K562 (cell line): ENCODE measurements around the gene PFDN2. TPM values are rescaled to one million over a fixed set of nuclear protein-coding genes. Genes with fewer than 3 reads are reported as not detected.

Experiments used
- ATAC-seq: fragments of 200-7000 bp; cut with Tn5 transposase; 3 replicates; pipeline ENCODE4 v1.9.1; 2020; ENCODE audit warnings: moderate library complexity
- BruUV-seq: library from RNA; stranded (reverse); fragments of 400-500 nt; replicated peaks from 2 replicates; lab custom pipeline; 2021; lab: Mats Ljungman, UMichigan
- CTCF ChIA-PET: fragments of 300-600 bp; formaldehyde crosslinking; extraction: SDS; loops from one replicate; lab custom pipeline; 2021; ENCODE audit warnings: low intra/inter-chr PET ratio; lab: Yijun Ruan, JAX
- POLR2A ChIA-PET: fragments of 300-600, 350-650 bp; sonication (Branson Sonifier 250); formaldehyde crosslinking; extraction: SDS; loops from one replicate; lab custom pipeline; 2021; ENCODE audit warnings: antibody characterized with exemption, inconsistent platforms; lab: Yijun Ruan, JAX
- DNase-seq, 4 experiments: peaks; one replicate each; pipeline versions ENCODE4 v3.0.0 to v3.0.0-alpha.2; 2011 to 2018; ENCODE audit warnings: low spot score in 3 of 4, mixed read lengths in 3 of 4; ENCODE audit errors: extremely low read depth in 1 of 4
- FAIRE-seq: peaks from 2 replicates; lab custom pipeline; 2011; peaks lifted over from hg19 to GRCh38; lab: Jason Lieb, UNC
- H2AFZ ChIP-seq: 2 replicates; pipeline ENCODE4 v1.6.0; 2011; ENCODE audit warnings: low read depth, low read length, control low read depth, inconsistent platforms
- H3K27ac ChIP-seq: fragments of 200-600 bp; 3 replicates; pipeline ENCODE4 v1.8.0; 2011; ENCODE audit warnings: low read depth, mild to moderate bottlenecking, control low read depth, inconsistent platforms, low read length, moderate library complexity, mixed read lengths; ENCODE audit errors: extremely low read depth
- H3K27me3 ChIP-seq, 2 experiments: fragments of 300-600 bp in 1 of 2; 2 replicates in 1 of 2; 3 replicates in 1 of 2; pipeline versions ENCODE4 v1.6.0 to v1.8.0; 2011; ENCODE audit warnings: inconsistent platforms in 2 of 2, low read length in 2 of 2, mild to moderate bottlenecking in 1 of 2, mixed read lengths in 1 of 2, moderate library complexity in 1 of 2; ENCODE audit not compliant: control insufficient read depth in 2 of 2, insufficient read depth in 2 of 2
- H3K36me3 ChIP-seq: fragments of 300-600 bp; 3 replicates; pipeline ENCODE4 v1.8.0; 2011; ENCODE audit warnings: mild to moderate bottlenecking, low read length, inconsistent platforms; ENCODE audit not compliant: control insufficient read depth, insufficient read depth
- H3K4me1 ChIP-seq, 2 experiments: fragments of 200-600 bp in 1 of 2; replicated peaks in 1 of 2; 2 replicates in 1 of 2; 3 replicates in 1 of 2; pipeline versions ENCODE4 v1.5.1 to v1.8.0; 2011; ENCODE audit warnings: inconsistent platforms in 2 of 2, low read length in 2 of 2, mild to moderate bottlenecking in 1 of 2, mixed read lengths in 1 of 2, moderate library complexity in 1 of 2; ENCODE audit not compliant: control insufficient read depth in 2 of 2, insufficient read depth in 2 of 2
- H3K4me2 ChIP-seq: 2 replicates; pipeline ENCODE4 v1.6.1; 2011; ENCODE audit warnings: low read length, control low read depth, inconsistent platforms, mixed read lengths; ENCODE audit not compliant: insufficient read depth
- H3K4me3 ChIP-seq: fragments of 200-600 bp; sonication (generic), shearing (Covaris generic); 2 replicates; pipeline ENCODE4 v1.5.1; 2016; ENCODE audit warnings: control low read depth, inconsistent platforms
- H3K79me2 ChIP-seq: fragments of 200-600 bp; 3 replicates; pipeline ENCODE4 v1.8.0; 2011; ENCODE audit warnings: low read length, inconsistent platforms; ENCODE audit not compliant: control insufficient read depth, insufficient read depth
- H3K9ac ChIP-seq, 2 experiments: 2 replicates each; pipeline versions ENCODE4 v1.6.0 to v1.6.1; 2011; ENCODE audit warnings: low read depth in 2 of 2, low read length in 2 of 2, control low read depth in 1 of 2, inconsistent platforms in 1 of 2, mild to moderate bottlenecking in 1 of 2, mixed read lengths in 1 of 2; ENCODE audit not compliant: insufficient read depth in 1 of 2
- H3K9me1 ChIP-seq: one replicate; pipeline ENCODE4 v1.6.0; 2011; ENCODE audit warnings: inconsistent platforms, mild to moderate bottlenecking, low read length, moderate library complexity; ENCODE audit not compliant: control insufficient read depth, insufficient read depth
- H3K9me3 ChIP-seq: replicated peaks from 2 replicates; pipeline ENCODE4 v1.5.1; 2011; ENCODE audit warnings: low read depth, low read length, inconsistent platforms; ENCODE audit not compliant: control insufficient read depth, insufficient read depth
- H4K20me1 ChIP-seq: replicated peaks from 2 replicates; pipeline ENCODE4 v1.6.1; 2011; ENCODE audit warnings: low read length, inconsistent platforms, mixed read lengths; ENCODE audit not compliant: control insufficient read depth, insufficient read depth
- GABPA ChIP-seq: fragments of 200-800 bp; sonication (Bioruptor generic); conservative IDR thresholded peaks from 2 replicates; pipeline ENCODE4 v1.6.1; 2016; ENCODE audit warnings: low read depth, missing genetic modification characterization, missing compliant biosample characterization
- ILK ChIP-seq: fragments of 450-650 bp; IDR thresholded peaks from 2 replicates; pipeline ENCODE4 v1.6.1; 2016; ENCODE audit warnings: missing genetic modification characterization, low read depth, mild to moderate bottlenecking, missing compliant biosample characterization, moderate library complexity, borderline replicate concordance
- MCM2 ChIP-seq: fragments of 450-650 bp; IDR thresholded peaks from 2 replicates; pipeline ENCODE4 v1.6.1; 2017; ENCODE audit warnings: low read depth, mild to moderate bottlenecking
- NR2C1 ChIP-seq, 2 experiments: fragments of 450-650 bp; IDR thresholded peaks; 2 replicates each; pipeline ENCODE4 v1.6.1; 2017; ENCODE audit warnings: mild to moderate bottlenecking in 2 of 2, antibody characterized with exemption in 1 of 2, inconsistent platforms in 1 of 2, missing compliant biosample characterization in 1 of 2, missing genetic modification characterization in 1 of 2
- POLR2H ChIP-seq: IDR thresholded peaks from 2 replicates; pipeline ENCODE4 v1.6.1; 2016; ENCODE audit warnings: missing genetic modification characterization, low read depth, mild to moderate bottlenecking, control low read depth, missing compliant biosample characterization, moderate library complexity
- RFX7 ChIP-seq: fragments of 250-450 bp; sonication (Bioruptor Pico); IDR thresholded peaks from 2 replicates; pipeline ENCODE4 v1.5.1; 2021; ENCODE audit warnings: mild to moderate bottlenecking
- TCFL5 ChIP-seq: fragments of 250-450 bp; sonication (Bioruptor Pico); conservative IDR thresholded peaks from 2 replicates; pipeline ENCODE4 v1.6.1; 2021; ENCODE audit warnings: mild to moderate bottlenecking, moderate library complexity, matching md5 sums
- ZBTB9 ChIP-seq: fragments of 450-650 bp; formaldehyde crosslinking; IDR thresholded peaks from 2 replicates; pipeline ENCODE4 v1.4.0; 2020; ENCODE audit warnings: mild to moderate bottlenecking, moderate library complexity
- ZNF212 ChIP-seq: fragments of 450-650 bp; formaldehyde crosslinking; IDR thresholded peaks from 2 replicates; pipeline ENCODE4 v1.4.0; 2020; ENCODE audit warnings: mild to moderate bottlenecking
- ZNF583 ChIP-seq: fragments of 250-450 bp; sonication (Bioruptor Pico); IDR thresholded peaks from 2 replicates; pipeline ENCODE4 v1.4.0; 2020
- ZNF75A ChIP-seq: fragments of 450-650 bp; formaldehyde crosslinking; IDR thresholded peaks from 2 replicates; pipeline ENCODE4 v1.4.0; 2020; ENCODE audit warnings: mild to moderate bottlenecking
- WGBS: fragments of 100-300 bp; shearing (Covaris generic); methylation state at CpG from one replicate; pipeline ENCODE4 v1.1.6; 2016; ENCODE audit warnings: low coverage, mixed read lengths; ENCODE audit not compliant: insufficient coverage; ENCODE audit errors: missing lambda C conversion rate; 5-methylcytosine and 5-hydroxymethylcytosine counted together
- in situ Hi-C: fragments of 300-500 bp; cut with MboI; formaldehyde crosslinking; loops from 4 replicates; pipeline ENCODE4 v1.15.0; 2018; ENCODE audit warnings: inconsistent platforms, mixed read lengths
- intact Hi-C: fragments of 100-400 bp; cut with micrococcal nuclease; formaldehyde crosslinking; loops from 2 replicates; pipeline ENCODE4 v1.14.2; 2022
- polyA plus RNA-seq, 8 experiments: library from polyadenylated mRNA; depleted of rRNA in 4 of 8; stranded (reverse) in 5 of 8; unstranded in 3 of 8; fragments of >200 nt; fragmentation: Nextera tagmentation in 2 of 8; fragmentation: Illumina TruSeq in 1 of 8; extraction: Ambion mirVana in 2 of 8; extraction: Trizol in 1 of 8; gene quantifications; 2 replicates each; pipeline versions ENCODE4 v1.2.1 to v1.2.3, GENCODE V29; 2011 to 2014; ENCODE audit warnings: inconsistent platforms in 1 of 8, missing spikeins in 1 of 8
- total RNA-seq, 7 experiments: library from RNA; depleted of rRNA in 6 of 7; stranded (reverse); fragments of >200 nt in 6 of 7; fragmentation: Illumina TruSeq in 2 of 7; extraction: Trizol in 2 of 7; gene quantifications; 2 replicates each; pipeline versions ENCODE4 v1.2.1 to v1.2.3, GENCODE V29; 2011 to 2021; ENCODE audit warnings: low replicate concordance in 1 of 7
- TF ChIP-seq, protein P1 (sequence below), 2 experiments: IDR thresholded peaks in 1 of 2; conservative IDR thresholded peaks in 1 of 2; 2 replicates each; pipeline ENCODE4 v1.6.1; 2016; ENCODE audit warnings: low read depth in 2 of 2, mild to moderate bottlenecking in 1 of 2, missing compliant biosample characterization in 1 of 2, missing genetic modification characterization in 1 of 2, moderate library complexity in 1 of 2

PFDN2 gene
- total and polyA plus RNA-seq, 9 of the 15 experiments (the other 6 are each of a cell fraction or from before 2014, with no cell fraction given): 50.2 to 361 (median 144) TPM

DNA sequence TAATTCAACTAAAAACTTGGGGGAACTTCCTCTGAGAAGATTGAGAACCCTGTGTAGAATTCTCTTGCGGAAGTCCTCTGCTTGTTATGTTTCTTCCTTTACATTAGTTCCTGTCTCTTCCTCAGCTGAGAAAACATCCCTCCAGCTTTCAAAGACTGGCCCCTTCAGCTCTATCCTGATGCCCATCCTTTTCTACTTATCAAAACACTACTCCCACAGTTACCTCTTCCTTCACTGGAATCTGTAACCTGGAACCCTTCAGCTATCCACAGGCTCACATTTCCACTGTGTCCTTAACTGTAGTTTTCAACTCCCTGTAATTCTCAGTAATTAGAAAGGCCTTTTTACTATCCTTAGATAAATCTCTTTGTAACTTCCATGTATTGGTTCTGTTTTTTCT, 20.6 kb upstream of the PFDN2 start (continued):
- TF ChIP-seq GABPA (tag): no peak
- TF ChIP-seq ZBTB9 (CRISPR knock-in tag): no peak
- no peak for TF ChIP-seq RFX7 (CRISPR knock-in tag)

- Histone ChIP-seq H3K27ac (no peak overlapping the region), H2AFZ (no peak overlapping the region), H3K4me1 (peaks cover 0 to 8% of the 10 kb centered on the region in 2 experiments; a peak in 3 of 5 replicates), H3K79me2 (peaks cover 23% of the 10 kb centered on the region), H3K4me3 (no peak overlapping the region), H3K27me3 (no peaks in the 10 kb centered on the region), H3K4me2 (no peak overlapping the region), H3K9me3 (no peaks in the 10 kb centered on the region), H3K9me1 (no peaks in the 10 kb centered on the region), H4K20me1 (no peaks in the 10 kb centered on the region), H3K36me3 (peaks cover 2% of the 10 kb centered on the region; the same call in 1 of the 3 replicates), H3K9ac (no peak overlapping the region)
- DNase-seq (no peak), FAIRE-seq (no peak), ATAC-seq (no peak)
- 82% methylated on average over 3 of the region's 3 CpGs for WGBS
- POLR2A ChIA-PET: interaction anchor here (0.5 to 3.3 kb wide), 6 partner anchors 10 to 179 kb away, joined by 3 to 12 read pairs (median 4); partner anchors contain the start of genes UFC1 and USF1
- CTCF ChIA-PET: interaction anchor here (0.5 to 0.7 kb wide), 2 partner anchors 66 to 195 kb away, joined by 3 to 5 read pairs; no protein-coding TSS in a partner anchor
- intact Hi-C loops: loop anchor here (2.0 to 10.0 kb wide), 4 partner anchors 41 to 413 kb away; no protein-coding TSS in a partner anchor
- BruUV-seq: no TSS peak
- TF ChIP-seq ZNF583 (no peak), POLR2H (tag) (no peak), ZNF75A (CRISPR knock-in tag) (no peak), ZNF212 (CRISPR knock-in tag) (no peak), MCM2 (no peak), ILK (tag) (no peak), NR2C1 (IDR thresholded peaks at IDR 0.05) (no peak), NR2C1 (tag; IDR thresholded peaks at IDR 0.05) (no peak), TCFL5 (CRISPR knock-in tag) (no peak)
- TF ChIP-seq, protein P1, sequence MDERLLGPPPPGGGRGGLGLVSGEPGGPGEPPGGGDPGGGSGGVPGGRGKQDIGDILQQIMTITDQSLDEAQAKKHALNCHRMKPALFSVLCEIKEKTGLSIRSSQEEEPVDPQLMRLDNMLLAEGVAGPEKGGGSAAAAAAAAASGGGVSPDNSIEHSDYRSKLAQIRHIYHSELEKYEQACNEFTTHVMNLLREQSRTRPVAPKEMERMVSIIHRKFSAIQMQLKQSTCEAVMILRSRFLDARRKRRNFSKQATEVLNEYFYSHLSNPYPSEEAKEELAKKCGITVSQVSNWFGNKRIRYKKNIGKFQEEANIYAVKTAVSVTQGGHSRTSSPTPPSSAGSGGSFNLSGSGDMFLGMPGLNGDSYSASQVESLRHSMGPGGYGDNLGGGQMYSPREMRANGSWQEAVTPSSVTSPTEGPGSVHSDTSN (CRISPR knock-in tag; IDR thresholded peaks at IDR 0.05; ENCODE audit: low read depth): no peak
- TF ChIP-seq, protein P1 (tag; conservative IDR thresholded peaks at IDR 0.05; ENCODE audit: low read depth): no peak
- in situ Hi-C loops: no loop called here
Observed at GRCh38 chr1:161137881-161138280, 20.0 kb upstream of the PFDN2 start.
